GM19467 (cell line): ENCODE measurements around the gene ADAR.

ENCODE experiments used
- ATAC-seq: cut with Tn5 transposase; IDR thresholded peaks from one replicate; pipeline ENCODE4 v1.9.1; 2021; ENCODE audit warnings: mild to moderate bottlenecking, moderate library complexity; ENCODE audit not compliant: unreplicated experiment

ADAR gene

DNA sequence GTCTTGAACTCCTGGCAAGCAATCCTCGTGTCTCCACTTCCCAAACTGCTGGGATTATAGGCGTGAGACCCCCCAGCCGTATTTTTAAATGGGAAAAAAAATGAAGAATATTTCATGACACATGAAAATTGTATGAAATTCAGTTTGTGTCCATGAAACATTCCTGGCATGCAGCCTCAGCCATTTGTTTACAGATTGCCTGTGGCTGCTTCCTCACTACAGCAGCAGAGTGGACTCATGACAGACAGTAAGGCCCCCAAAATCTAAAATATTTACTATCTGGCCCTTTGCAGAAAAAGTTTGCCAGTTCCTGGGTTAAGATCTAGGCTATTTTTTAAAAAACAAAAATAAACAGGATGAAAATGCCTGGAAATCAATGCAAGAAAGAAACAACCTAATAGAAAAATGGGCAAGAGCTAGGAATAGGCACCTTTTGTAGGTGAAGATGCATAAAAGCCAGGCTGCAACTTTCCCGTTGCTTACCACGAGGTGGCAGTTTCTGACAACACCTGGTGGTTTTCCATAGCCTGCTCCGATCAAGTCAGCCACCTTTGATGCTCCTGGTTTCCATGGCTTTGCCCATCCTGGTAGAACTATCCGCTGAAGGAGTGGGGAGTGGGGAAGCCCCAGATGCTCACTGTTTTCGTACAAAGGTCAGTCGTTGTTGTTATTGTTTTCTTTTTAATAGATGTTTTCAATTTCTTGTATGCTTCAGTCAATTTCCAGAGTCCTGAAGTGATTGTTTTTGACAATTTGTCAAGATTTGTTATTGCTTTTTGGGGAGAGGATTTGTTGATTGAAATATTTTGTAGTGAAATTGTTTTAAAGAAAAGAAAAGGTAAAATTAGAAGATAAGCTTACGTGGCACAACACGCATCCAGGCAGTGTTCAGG lies 73.8 kb downstream of the ADAR start:
- ATAC-seq = no peak
